Lower lobe of right lung (tissue), 2 donors: Measurements from ENCODE around the gene CHEK2. TPM values are rescaled to one million over a fixed set of nuclear protein-coding genes. Genes with fewer than 3 reads are reported as not detected.
"Not testable (repeated sequence)": the region's sequence is repeated elsewhere in the genome, so short reads cannot be mapped to it uniquely, and the experiment has no call there.

Experiments
- ATAC-seq, 2 donors: fragments of 200-7000 bp; cut with Tn5 transposase; one replicate each; pipeline ENCODE4 v1.9.1; 2020 to 2022; ENCODE audit warnings: mild to moderate bottlenecking in 2 of 2, moderate library complexity in 2 of 2
- DNase-seq: peaks from one replicate; pipeline ENCODE4 v3.0.0-alpha.2; 2020
- H3K27ac ChIP-seq: fragments of 200-600 bp; one replicate; pipeline ENCODE4 v1.8.0; 2022
- H3K27me3 ChIP-seq: fragments of 200-600 bp; one replicate; pipeline ENCODE4 v1.8.0; 2022; ENCODE audit warnings: low read depth
- H3K36me3 ChIP-seq: fragments of 200-600 bp; one replicate; pipeline ENCODE4 v1.8.0; 2022; ENCODE audit warnings: mild to moderate bottlenecking
- H3K4me1 ChIP-seq: fragments of 200-600 bp; one replicate; pipeline ENCODE4 v1.8.0; 2022
- H3K4me3 ChIP-seq: fragments of 200-600 bp; one replicate; pipeline ENCODE4 v1.8.0; 2022; ENCODE audit warnings: mild to moderate bottlenecking
- H3K9me3 ChIP-seq: fragments of 200-600 bp; one replicate; pipeline ENCODE4 v1.8.0; 2022
- CTCF ChIP-seq: fragments of 200-600 bp; IDR thresholded peaks from one replicate; pipeline ENCODE4 v1.8.0; 2022; ENCODE audit warnings: antibody characterized with exemption, mild to moderate bottlenecking
- intact Hi-C: fragments of 100-400 bp; cut with DNase I; formaldehyde crosslinking; loops from one replicate; pipeline ENCODE4 v1.11.0; 2022
- total RNA-seq: library from RNA; stranded (reverse); fragmentation: NEBNext Ultra II Directional; extraction: Animal tissue kit (Norgen Biotek cat#: 25700); gene quantifications from one replicate; pipeline ENCODE4 v1.2.1, GENCODE V29; 2021
- donor health status: DM: no; HTN: yes; CAD: no; lungs with severe emphysema.

Gene CHEK2
- total RNA-seq, 1 donor from 2014 or later = 10.0 TPM

DNA sequence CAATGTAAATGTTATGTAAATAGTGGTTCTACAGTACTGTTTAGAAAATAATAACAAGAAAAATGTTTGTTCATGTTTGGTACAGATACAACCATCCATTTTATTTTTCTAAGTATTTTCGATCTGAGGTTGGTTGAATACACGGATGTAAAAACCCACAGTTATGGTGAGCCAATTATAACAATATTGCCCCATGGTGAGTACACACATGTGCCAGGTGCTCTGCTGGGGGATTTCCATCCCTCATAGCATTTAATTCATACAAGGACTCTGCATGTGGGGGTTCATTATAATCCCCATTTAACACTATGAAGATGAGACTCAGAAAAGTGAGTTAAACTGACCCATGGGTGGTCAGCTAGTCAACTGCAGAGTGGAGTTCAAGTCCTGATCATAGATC is 38.7 kb downstream of the CHEK2 start:
- Histone ChIP-seq H3K4me3 (no peak overlapping the region), H3K4me1 (no peaks in the 10 kb centered on the region), H3K36me3 (peaks cover 6% of the 10 kb centered on the region), H3K27me3 (no peaks in the 10 kb centered on the region), H3K9me3 (no peaks in the 10 kb centered on the region), H3K27ac (no peak overlapping the region)
- ATAC-seq = no peak
- intact Hi-C loops = no loop called here
- no peak for TF ChIP-seq CTCF
- DNase-seq = no peak

GRCh38 chr22:28693041-28693760 is 48.4 kb downstream of the CHEK2 start:
- ATAC-seq, DNase-seq, intact Hi-C loops, H3K9me3 ChIP-seq, H3K4me3 ChIP-seq, H3K27me3 ChIP-seq, H3K36me3 ChIP-seq, H3K27ac ChIP-seq, H3K4me1 ChIP-seq: not testable (repeated sequence)

DNA sequence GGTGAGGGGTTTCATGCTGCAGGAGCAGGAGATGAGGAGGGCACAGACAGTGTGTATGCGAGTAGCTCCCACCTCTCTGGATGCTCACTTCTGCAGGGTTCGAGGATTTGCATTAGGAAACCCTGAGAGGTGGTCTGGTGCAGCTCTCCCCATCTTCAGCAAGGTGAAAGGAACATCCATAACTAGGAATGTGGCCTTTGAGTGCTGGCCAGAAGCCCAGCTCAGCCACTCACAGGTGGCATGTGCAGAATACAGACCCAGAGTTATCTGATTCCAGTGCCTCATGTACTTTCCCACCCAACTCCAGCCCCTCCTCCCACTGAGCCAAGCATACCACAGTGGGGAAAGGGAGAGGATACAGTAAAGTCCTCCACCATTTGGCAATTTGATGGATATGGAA is 51.8 kb downstream of the CHEK2 start:
- H3K4me3 ChIP-seq, intact Hi-C loops, H3K36me3 ChIP-seq, DNase-seq, H3K27ac ChIP-seq, ATAC-seq, H3K9me3 ChIP-seq, H3K27me3 ChIP-seq, H3K4me1 ChIP-seq: not testable (repeated sequence)

GRCh38 chr22:28682966-28683365 is 58.7 kb downstream of the CHEK2 start:
- H3K27me3 ChIP-seq, H3K9me3 ChIP-seq, DNase-seq, H3K27ac ChIP-seq, intact Hi-C loops, ATAC-seq, H3K4me3 ChIP-seq, H3K36me3 ChIP-seq: not testable (repeated sequence)
- H3K4me1 ChIP-seq = peaks cover 12% of the 10 kb centered on the region

DNA sequence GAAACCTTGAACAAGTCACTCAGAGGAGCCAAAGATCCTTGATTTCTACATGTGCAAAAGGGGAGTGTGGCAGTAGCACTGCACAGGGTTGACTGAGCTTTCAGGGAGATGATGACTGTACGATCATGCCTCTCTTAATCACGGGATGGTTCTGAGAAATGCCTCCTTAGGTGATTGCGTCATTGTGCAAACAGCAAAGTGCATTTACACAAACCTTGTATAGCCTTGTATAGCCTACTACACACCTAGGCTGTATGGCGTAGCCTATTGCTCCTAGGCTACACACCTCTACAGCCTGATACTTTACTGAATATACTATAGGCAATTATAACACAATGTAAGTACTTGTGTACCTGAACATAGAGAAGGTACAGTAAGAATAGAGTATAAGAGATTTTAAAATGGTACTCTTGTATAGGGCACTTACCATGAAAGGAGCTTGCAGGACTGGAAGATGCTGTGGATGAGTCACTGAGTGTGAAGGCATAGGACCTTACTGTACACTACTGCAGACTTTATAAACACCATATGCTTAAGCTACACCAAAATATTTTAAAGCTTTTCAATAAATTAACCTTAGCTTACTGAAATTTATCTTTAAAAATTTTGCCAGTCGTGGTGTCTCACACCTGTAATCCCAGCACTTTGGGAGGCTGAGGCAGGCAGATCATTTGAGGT is 60.7 kb downstream of the CHEK2 start:
- DNase-seq, H3K27me3 ChIP-seq, H3K27ac ChIP-seq, H3K36me3 ChIP-seq, intact Hi-C loops, H3K4me3 ChIP-seq, H3K9me3 ChIP-seq, ATAC-seq: not testable (repeated sequence)
- H3K4me1 ChIP-seq = peaks cover 12% of the 10 kb centered on the region

GRCh38 chr22:28679611-28680287 is 61.9 kb downstream of the CHEK2 start, which contains the start of gene TTC28:
Gene TTC28 (minus strand): TSS chr22:28679840. CDS start chr22:28679723, 117 bp downstream.
- H3K4me3 ChIP-seq = peak within 1 kb of the TSS; percentile 63
- H3K9me3 ChIP-seq, H3K27me3 ChIP-seq, H3K36me3 ChIP-seq, intact Hi-C loops: not testable (repeated sequence)
- H3K27ac ChIP-seq = peak within 1 kb of the TSS; percentile 46
- H3K4me1 ChIP-seq = peaks cover 12% of the 10 kb centered on the region
- peak; percentile 79 for DNase-seq
- peak in 1 of 2 donors; percentile 67 for ATAC-seq

DNA sequence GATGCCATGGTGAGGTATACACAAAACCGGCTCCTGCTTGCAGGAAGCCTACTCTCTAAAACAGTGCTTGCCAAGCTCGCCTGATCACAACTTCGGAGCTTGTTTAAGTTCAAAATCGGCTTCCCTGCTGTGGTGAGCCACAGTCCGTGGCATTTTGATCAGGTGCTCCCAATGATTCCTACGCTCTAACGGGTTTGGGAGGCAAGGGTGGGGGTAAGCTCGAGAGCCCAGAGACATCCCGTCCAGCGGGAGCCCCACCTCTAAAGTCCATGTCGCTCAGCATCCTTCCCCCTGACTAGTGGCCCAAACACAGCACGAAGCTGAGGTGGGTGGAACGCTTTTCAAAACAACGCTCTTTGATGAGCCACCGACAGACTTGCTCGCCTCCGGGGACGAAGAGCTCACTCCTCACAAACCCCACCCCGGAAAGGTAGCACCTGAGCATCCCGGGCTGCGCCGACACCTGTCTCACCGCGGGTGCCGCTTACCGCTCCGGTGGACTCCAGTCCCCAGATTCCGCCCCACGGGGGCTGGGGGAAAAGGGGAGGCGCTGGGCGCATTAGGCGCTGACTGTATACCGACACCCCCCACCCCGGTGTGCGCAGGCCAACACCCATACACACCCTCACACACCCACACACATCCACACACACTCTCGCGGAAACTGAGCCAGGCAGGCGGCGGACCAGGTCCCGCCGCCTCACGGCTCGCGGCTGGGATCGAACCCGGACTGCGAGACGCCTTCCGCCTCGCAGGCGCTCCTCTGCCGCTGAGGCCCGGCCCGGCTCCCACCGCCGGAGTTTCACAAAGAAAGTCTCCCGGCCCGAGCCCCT is 62.6 kb downstream of the CHEK2 start:
- intact Hi-C loops, H3K9me3 ChIP-seq, ATAC-seq, H3K36me3 ChIP-seq, H3K27me3 ChIP-seq: not testable (repeated sequence)
- H3K4me3 ChIP-seq = peak overlapping the region; percentile 63
- DNase-seq = peak; percentile 51
- H3K4me1 ChIP-seq = peaks cover 16% of the 10 kb centered on the region
- peak overlapping the region; percentile 46 for H3K27ac ChIP-seq

GRCh38 chr22:28678170-28678569 is 63.5 kb downstream of the CHEK2 start:
- intact Hi-C loops, H3K27me3 ChIP-seq, H3K4me3 ChIP-seq: not testable (repeated sequence)

More at GRCh38 chr22:28678170-28678569, 63.5 kb downstream of the CHEK2 start:
- H3K9me3 ChIP-seq, H3K27ac ChIP-seq, H3K36me3 ChIP-seq, DNase-seq, ATAC-seq: not testable (repeated sequence)
- peaks cover 21% of the 10 kb centered on the region for H3K4me1 ChIP-seq
